GM12874 (cell line): Measurements from ENCODE around the gene CHD2.

ENCODE experiments used
- CTCF ChIP-seq: IDR thresholded peaks from 2 replicates; pipeline ENCODE4 v1.5.1; 2011; ENCODE audit warnings: low read depth, mild to moderate bottlenecking, control low read depth, low read length, moderate library complexity; ENCODE audit not compliant: insufficient read depth

The CHD2 gene

GRCh38 chr15:93066224-93066681 lies 166.1 kb downstream of the CHD2 start:
- no peak for TF ChIP-seq CTCF

DNA sequence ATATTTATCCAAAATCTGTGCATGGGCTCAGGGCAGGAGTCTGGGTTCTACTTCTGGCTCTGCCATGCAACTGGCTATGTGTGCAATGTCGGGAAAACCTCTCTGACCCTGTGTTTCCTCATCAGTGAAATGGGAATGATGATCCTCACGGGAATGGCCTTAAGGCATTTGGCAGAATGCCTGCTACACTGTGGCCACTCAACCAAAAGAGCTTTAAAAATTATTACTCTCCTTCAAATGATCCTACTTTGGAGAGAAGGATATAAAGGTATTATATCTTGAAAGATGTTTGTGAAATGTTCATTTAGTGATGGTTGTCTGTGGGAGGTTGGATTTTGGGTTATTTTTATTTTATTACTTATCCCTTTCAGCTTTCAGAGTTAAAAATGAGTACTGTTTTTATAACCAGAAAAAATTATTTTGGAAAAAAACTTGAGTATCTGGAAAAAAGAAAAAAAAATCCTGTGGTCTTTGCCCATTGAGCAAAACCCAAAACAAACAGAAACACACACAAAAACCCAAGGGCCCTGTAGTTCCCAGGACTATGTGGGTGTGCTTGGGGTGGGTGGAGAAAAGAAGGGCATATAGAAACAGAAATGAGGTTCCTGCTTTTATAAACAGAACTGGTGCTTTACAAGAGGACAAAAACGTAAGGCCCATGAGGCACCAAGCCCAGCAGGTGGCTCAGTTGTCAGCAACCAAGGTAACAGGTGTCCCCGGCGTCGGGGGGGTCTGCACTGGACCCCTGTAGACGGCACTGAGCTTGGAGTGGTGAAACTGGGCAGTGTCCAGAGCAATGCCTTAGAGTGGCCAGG lies 166.9 kb downstream of the CHD2 start:
- TF ChIP-seq CTCF, result no peak

GRCh38 chr15:93067649-93068085 lies 167.5 kb downstream of the CHD2 start:
- no peak for TF ChIP-seq CTCF

DNA sequence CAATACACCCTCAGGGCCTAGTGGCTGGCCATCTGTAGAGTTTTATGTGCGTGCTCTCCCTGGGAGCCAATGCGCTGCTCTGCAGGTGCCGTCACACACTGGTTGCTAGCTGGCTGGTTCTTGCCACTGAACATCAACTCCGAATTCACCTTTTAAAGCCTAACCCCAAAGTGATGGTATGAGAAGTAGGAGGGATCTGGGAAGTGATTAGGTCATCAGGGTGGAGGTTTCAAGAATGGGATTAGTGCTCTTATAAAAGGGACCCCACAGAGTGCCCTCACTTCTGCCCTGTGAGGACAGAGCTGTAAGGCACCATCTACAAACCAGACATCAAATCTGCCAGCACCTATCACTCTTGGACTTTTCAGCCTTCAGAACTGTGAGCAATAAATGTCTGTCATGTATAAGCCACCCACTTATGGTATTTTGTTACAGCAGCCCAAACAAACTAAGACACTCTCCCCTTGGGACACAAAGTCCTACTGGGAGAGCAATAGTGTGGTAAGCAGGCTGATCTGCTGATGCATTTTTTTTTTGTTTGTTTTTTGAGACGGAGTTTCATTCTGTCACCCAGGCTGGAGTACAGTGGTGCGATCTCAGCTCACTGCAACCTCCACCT lies 168.6 kb downstream of the CHD2 start:
- no peak for TF ChIP-seq CTCF

- TF ChIP-seq CTCF, result no peak
These were observed 170.0 kb downstream of the CHD2 start for GRCh38 chr15:93070132-93070531.

DNA sequence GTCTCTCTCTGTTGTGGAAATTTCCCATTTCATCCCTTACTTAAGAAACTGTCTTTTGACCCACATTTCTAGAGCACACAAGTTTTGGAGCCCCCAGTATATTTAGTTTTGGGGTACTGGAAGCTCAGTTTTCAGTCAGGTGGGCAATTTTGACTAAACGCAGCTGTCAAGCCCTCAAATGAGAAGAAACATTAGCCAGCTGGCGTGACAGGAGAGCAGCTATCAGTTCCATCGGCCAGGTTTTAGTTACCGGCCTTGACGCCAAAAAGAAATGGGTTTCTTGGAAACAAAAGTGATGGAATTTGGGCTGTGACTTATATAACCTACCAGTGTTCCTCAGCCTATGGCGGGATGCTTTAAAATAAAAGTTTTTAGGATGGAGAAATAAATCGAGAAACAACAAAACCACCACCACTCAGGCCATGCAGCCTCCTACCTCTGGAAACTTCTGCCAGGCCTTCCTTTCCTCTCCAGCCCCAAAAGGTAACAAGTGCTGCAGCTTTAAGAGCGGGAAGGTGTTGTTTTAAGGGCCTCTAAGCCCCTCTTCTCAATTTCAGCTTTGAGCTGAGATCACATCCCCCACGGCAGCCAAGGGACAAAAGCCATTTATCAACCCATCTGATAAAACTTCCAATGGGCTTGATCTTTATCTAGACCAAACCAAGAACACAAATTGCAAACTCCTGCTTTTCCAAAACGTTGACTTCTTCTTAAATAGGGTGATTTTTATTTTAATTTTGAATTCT lies 170.6 kb downstream of the CHD2 start:
- no peak for TF ChIP-seq CTCF

DNA sequence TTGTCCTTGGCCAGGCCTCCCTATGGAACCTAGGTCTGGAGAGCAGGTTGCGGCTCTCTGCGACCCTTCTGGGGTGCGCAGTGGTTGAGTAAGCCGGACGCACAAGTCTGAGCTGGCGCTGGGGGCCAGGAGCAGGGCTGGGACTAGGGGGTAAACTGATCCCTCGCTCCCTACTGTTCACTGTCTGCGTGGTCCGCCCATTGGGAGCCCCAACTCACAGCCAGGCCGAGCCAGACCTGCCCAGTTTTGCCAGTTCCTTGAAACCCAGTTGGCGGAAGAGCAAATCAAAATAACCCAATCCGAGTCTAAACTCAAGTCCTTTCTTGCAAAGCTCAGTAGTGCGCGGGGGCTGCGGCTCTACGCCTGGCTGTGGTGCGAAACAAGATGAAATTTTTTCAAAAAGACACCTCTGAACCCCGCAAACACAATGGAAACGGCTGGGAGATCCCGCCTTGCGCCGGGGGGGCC lies 171.4 kb downstream of the CHD2 start:
- TF ChIP-seq CTCF, result no peak
